HG02571 (cell line): ENCODE measurements around the gene COMTD1.
"Not testable (repeated sequence)": the region's sequence is repeated elsewhere in the genome, so short reads cannot be mapped to it uniquely, and the experiment has no call there.

Experiments used
- ATAC-seq: cut with Tn5 transposase; IDR thresholded peaks from one replicate; pipeline ENCODE4 v1.9.1; 2021; ENCODE audit warnings: mild to moderate bottlenecking, moderate library complexity; ENCODE audit not compliant: unreplicated experiment

Gene COMTD1

DNA sequence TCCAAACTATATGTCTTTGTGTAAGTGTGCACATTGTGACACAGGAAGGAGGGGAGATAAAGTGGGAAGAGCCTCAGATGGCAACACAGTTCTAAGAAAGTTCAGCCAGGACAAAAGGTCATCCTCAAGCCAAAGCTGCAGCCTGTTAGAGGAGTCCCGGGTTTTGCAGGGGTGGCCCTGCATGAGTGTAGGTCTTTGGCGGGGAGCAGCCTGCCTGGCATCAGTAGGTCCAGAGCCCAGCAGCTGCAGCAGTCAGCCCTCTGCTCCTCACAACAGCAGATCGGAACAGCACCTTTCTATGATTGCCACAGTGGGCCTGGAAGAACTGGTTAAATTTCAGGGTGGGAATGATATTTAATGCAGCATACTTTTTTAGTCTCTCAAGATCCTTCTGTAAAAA is 38.7 kb downstream of the COMTD1 start:
- ATAC-seq: no peak

DNA sequence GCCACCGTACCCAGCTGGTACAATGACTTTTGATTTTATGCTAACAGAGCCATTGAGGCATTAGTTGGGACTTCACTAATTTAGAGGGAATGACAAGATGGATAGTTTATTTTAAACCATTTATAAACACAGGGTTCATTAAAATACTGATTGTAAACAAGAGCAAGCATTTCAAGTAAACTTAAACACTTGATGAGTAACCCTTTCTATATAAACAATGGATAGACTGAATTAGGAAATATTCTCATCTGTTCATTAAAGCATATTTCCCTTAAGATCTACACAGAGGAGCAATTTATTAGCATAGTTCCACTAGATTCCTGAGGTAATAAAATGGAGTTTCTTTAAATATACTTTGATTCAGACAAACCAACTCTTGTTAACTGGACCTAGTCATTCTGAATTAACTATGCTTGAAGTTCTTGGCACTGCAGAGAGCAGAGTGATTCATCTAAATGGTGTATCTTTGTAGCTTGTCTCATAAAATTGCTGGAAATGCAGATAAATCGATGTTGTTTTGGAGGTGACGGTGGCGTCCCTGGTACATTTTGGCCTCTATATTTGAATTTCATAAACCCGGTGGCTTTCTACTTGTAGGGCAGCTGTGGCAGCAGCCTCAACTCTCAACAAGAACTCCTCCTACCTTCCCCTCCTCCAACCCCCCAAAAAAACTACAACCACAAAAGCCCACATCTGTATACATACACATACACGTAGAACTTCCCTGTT is 40.6 kb downstream of the COMTD1 start:
- ATAC-seq: no peak

DNA sequence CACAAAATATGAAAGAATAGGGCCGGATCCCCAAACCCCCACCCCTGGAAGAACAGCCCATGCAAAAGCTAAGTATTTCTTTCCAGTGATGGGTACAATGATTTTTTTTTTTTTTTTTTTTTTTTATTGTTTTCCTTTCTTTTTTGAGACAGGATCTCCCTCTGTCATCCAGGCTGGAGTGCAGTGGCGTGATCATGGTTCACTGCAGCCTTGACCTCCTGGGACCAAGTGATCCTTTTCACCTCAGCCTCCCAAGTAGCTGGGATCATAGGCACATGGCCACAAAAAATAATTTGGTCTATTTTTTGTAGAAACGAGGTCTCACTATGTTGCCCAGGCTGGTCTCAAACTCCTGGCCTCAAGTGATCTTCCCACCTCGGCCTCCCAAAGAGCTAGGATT is 41.1 kb downstream of the COMTD1 start:
- ATAC-seq: not testable (repeated sequence)

DNA sequence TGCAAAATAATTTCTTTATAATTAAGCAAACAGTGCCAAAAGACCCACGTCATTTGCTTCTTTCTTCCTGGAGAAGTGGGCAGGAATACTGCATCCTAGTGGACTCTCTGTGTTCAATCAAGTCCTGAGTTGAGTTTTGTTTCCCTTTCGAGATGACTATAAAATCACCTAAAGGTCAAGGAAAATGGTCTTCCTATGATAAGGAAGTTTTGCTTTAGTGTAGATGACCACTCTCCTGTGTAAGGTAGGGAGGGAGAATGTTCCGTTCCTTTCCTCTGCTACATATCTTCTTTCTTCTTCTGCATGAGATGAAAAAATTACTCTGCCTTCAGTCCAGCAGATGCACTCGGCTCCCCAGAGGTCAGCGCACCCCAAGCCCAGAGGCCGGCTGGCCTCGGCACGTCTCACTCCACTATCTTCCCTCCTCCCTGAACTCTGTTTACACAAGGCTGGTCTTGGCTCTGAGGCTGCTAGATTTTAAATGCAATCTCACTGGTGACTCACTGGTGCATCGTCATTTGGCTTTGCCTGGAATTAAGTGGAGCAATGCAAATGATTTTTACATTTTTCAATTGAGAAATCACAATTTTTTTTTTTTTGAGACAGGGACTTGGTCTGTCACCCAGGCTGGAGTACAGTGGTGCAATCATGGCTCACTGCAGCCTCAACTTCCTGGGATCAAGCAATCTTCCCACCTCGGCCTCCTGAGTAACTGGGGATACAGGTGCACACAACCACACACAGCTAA is 43.8 kb downstream of the COMTD1 start:
- ATAC-seq: no peak

DNA sequence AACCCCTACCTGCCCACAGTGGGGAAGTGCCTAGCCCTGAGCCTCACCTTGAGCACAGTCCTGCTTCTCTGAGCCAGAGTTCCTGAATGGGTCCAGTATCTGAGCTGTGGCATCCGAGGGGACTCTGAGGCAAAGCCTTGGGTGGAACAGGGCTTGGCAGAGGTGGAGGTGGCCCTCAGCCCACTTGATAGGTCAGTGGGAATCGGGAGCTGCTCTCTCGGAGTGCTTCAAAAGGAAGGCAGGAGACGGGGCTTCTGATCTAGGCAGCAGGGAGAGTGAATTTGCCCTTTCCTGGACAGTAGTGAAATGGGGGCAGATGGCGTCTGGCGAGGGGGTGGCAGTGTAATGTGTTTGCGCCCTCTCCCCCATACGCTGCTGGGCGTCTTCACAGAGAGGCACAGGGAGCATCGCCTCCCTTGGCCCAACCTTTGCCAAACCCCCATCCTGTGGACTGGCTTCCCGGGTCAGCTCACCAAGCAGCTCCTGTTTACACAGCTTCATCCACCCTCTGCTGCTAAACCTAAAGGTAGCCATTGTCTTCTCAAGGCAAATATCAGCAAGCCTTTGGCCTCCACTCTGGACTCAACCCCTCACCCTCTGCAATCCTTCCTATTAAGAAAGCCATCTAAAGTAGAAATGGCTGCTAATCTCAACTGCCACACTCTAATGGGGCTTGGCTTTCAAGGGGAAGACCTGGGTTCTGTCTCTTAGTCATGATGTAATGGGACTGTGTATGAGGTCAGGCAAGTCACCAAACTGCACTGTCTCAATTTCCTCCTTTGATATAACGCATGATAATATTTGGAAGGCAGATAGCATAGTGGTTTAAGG is 46.3 kb downstream of the COMTD1 start:
- no peak for ATAC-seq

DNA sequence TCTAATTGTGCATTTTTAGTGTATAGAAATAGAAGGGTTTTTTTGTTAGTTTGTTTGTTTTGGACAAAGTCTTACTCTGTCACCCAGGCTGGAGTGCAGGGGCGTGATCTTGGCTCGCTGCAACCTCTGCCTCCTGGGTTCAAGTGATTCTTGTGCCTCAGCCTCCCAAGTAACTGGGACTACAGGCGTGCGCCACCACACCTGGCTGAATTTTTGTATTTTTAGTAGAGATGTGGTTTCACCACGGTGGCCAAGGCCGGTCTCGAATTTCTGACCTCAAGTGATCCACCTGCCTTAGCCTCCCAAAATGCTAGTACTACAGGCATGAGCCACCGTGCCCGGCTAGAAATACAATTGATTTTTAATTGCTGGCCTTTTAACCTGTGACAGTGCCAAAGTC is 47.2 kb downstream of the COMTD1 start:
- not testable (repeated sequence) for ATAC-seq

DNA sequence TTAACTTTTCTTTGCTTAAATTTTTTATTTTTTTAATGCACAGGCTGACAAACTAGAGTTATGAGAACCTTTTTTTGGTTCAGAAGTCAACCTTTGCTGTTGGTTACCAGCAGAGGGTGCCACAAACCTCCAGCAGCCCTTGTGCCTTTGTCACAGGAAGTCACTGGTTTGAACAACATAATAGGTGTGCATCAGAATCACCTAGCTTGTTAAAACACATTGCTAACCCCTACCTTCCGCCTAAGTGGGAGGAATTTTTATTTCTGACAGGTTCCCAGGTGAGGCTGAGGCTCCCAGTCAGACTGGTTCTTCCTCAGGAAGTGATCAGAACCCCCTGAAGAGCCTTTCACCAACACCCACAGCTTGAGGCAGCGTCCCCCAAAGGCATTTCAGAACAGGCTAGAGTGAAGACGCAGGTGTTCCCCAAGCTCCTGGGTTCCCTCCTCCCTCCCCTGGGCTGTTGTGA is 47.8 kb downstream of the COMTD1 start:
- ATAC-seq: no peak

DNA sequence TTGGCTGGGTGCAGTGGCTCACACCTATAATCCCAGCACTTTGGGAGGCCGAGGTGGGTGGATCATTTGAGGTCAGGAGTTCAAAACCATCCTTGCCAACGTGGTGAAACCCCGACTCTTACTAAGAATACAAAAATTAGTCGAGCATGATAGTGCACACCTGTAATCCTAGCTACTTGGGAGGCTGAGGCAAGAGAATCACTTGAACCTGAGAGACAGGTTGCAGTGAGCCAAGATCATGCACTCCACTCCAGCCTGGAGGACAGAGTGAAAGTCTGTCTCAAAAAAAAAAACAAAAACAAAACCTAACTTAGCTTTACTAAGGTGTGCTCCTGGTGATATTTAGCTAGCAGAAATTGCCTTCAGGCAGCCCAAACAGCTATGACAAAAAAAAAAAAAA is 49.4 kb downstream of the COMTD1 start:
- no peak for ATAC-seq
